Measurements from ENCODE around the gene ZNF879. TPM values are rescaled to one million over a fixed set of nuclear protein-coding genes. Genes with fewer than 3 reads are reported as not detected.

Gene ZNF879
- total and polyA plus RNA-seq, 9 of the 15 experiments (the other 6 are each of a cell fraction or from before 2014, with no cell fraction given) = 0.01 to 0.80 (median 0.33) TPM

GRCh38 chr5:178993955-178994579 is 29.5 kb upstream of the ZNF879 start (continued):
- TF ChIP-seq TEAD1 (CRISPR knock-in tag; IDR thresholded peaks at IDR 0.05) (no peak), ZC3H8 (IDR thresholded peaks at IDR 0.05) (no peak)

DNA sequence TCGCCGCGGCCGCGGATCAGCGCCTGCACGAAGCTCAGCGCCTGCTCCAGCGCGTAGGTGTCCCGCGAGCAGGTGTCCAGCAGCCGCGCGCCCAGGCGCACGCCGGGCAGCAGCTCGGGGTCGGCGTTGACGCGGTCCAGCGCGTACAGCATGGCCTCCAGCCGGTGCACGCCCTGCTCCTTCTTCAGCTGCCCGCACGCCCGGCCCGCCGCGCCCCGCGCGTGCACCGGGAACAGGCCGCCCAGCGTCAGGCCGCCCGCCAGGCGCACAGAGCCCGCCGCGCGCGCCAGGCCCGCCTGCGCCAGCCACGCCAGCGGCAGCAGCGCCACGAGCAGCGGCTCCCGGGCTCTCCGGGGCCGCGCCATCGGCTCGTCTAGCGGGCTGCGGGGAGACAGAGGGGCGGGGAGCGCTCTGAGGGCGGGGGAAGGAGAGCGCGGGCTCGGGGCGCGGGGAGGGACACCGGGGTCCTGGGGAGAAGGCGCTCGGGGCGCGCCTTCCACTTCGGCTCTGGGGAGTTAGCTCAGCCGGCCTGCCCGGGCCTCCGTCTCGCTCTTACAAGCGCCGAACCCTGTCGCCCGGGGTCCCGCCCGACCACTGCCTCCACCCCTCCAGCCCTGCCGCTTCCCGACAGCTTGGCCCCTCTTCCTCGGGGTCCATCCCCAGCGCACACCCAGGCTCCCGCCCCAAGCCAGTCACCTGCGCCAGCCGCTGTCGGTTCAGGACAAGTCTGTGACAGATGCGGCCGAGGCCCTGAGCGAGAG is 28.8 kb upstream of the ZNF879 start, which contains the start of gene GRM6:
Gene GRM6, minus strand, starts transcription at position 741 of the 761 bp plus-strand sequence. Its CDS starts 376 bp downstream, at position 365.
- Histone ChIP-seq H3K27ac (ENCODE audit: extremely low read depth, low read depth, low read length) (no peak within 1 kb of the TSS), H3K79me2 (ENCODE audit: control insufficient read depth, insufficient read depth, low read length) (no peaks in the 10 kb centered on the region), H2AFZ (ENCODE audit: low read depth, low read length) (no peak within 1 kb of the TSS), H3K4me2 (ENCODE audit: insufficient read depth, low read length) (no peak within 1 kb of the TSS), H3K9ac (ENCODE audit: insufficient read depth in 1 of 2, low read depth in 2 of 2, low read length in 2 of 2) (no peak within 1 kb of the TSS), H3K4me3 (no peak within 1 kb of the TSS), H3K36me3 (ENCODE audit: control insufficient read depth, insufficient read depth, low read length) (no peaks in the 10 kb centered on the region), H3K4me1 (replicated peaks in 1 of 2; ENCODE audit: control insufficient read depth in 2 of 2, insufficient read depth in 2 of 2, low read length in 2 of 2) (no peaks in the 10 kb centered on the region; a peak in 1 of 5 replicates), H3K9me3 (replicated peaks; ENCODE audit: control insufficient read depth, insufficient read depth, low read depth, low read length) (no peaks in the 10 kb centered on the region), H3K27me3 (ENCODE audit: control insufficient read depth in 2 of 2, insufficient read depth in 2 of 2, low read length in 2 of 2) (peaks cover 0 to 57% of the 10 kb centered on the region in 2 experiments; a peak in 2 of 5 replicates), H4K20me1 (replicated peaks; ENCODE audit: control insufficient read depth, insufficient read depth, low read length) (no peaks in the 10 kb centered on the region), H3K9me1 (ENCODE audit: control insufficient read depth, insufficient read depth, low read length) (no peaks in the 10 kb centered on the region)
- ATAC-seq = no peak
- intact Hi-C loops (cut with micrococcal nuclease) (no loop called here), in situ Hi-C loops (cut with MboI) (no loop called here)
- BruUV-seq (replicated peaks) = no TSS peak
- TF ChIP-seq ZNF124 (CRISPR knock-in tag; IDR thresholded peaks at IDR 0.05) (no peak), NUFIP1 (IDR thresholded peaks at IDR 0.05; ENCODE audit: partially characterized antibody) (no peak), ZFP1 (CRISPR knock-in tag; IDR thresholded peaks at IDR 0.05) (no peak), CREB1 (IDR thresholded peaks at IDR 0.05) (no peak), CREB1 (CRISPR knock-in tag; IDR thresholded peaks at IDR 0.05) (no peak), ZHX1 (conservative IDR thresholded peaks at IDR 0.05; ENCODE audit: low read length) (no peak), CAMTA2 (CRISPR knock-in tag; conservative IDR thresholded peaks at IDR 0.05) (no peak), ILK (tag; IDR thresholded peaks at IDR 0.05; ENCODE audit: borderline replicate concordance, low read depth) (no peak), ZNF174 (CRISPR knock-in tag; IDR thresholded peaks at IDR 0.05) (no peak), STAT6 (CRISPR knock-in tag; IDR thresholded peaks at IDR 0.05) (no peak), ZNF143 (CRISPR knock-in tag; IDR thresholded peaks at IDR 0.05) (no peak), ZBTB9 (CRISPR knock-in tag; IDR thresholded peaks at IDR 0.05) (no peak)
- FAIRE-seq = no peak
- 16% methylated on average over 38 of the region's 97 CpGs for WGBS (ENCODE audit: insufficient coverage, low coverage, missing lambda C conversion rate)
- DNase-seq (ENCODE audit: extremely low read depth in 1 of 4, low spot score in 3 of 4) = no peak
- POLR2A ChIA-PET = no interaction called here
- CTCF ChIA-PET (ENCODE audit: low intra/inter-chr PET ratio) = no interaction called here

Data from K562 (cell line).